HG03095 (cell line): ENCODE results near the gene ATP5MC3.

Experiments
- ATAC-seq: cut with Tn5 transposase; IDR thresholded peaks from one replicate; pipeline ENCODE4 v1.9.1; 2021; ENCODE audit warnings: moderate library complexity; ENCODE audit not compliant: unreplicated experiment

ATP5MC3 gene

GRCh38 chr2:175168564-175168945 is 13.0 kb downstream of the ATP5MC3 start:
- ATAC-seq, result peak; percentile 17

- ATAC-seq, result peak; percentile 95
Measured at GRCh38 chr2:175167792-175168563, 13.5 kb downstream of the ATP5MC3 start, which contains the start of gene ATF2. ATF2 (minus strand) TSS chr2:175168203; CDS start chr2:175136443, 31,760 bp downstream.

- peak; percentile 2 for ATAC-seq
Measured at GRCh38 chr2:175167076-175167791, 14.3 kb downstream of the ATP5MC3 start.

DNA sequence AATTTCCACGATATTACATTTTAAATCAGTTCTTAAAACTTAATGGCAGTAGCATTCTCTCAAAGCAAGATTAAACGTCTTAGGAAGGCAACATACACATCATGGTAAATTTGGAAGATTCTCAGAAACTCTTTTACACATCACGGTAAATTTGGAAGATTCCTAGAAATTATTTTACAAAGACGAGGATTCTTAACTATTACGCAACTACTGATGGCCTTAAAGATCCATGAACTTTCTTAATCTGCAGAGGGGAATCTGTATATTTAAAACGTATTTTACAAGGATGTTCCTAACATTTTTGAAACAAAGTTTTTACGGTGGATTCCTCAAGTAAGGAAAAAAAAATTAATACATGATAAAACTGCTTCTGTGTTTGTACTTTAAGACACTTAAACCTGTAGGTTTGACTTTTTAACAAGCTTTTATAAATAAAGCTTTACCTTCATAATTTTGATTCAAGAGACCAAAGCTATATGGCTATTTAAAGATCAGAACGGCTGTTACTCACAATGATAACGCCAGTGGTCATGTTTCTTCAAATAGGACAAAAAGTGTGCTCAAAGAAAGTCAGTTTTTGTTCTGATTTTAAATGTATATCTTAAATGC is 15.2 kb downstream of the ATP5MC3 start:
- ATAC-seq, result no peak

- ATAC-seq, result no peak
Measured at GRCh38 chr2:175164235-175164634, 17.3 kb downstream of the ATP5MC3 start.

- ATAC-seq, result no peak
Measured at GRCh38 chr2:175158894-175159293, 22.6 kb downstream of the ATP5MC3 start.

- ATAC-seq, result no peak
Measured at GRCh38 chr2:175156534-175156933, 25.0 kb downstream of the ATP5MC3 start.

DNA sequence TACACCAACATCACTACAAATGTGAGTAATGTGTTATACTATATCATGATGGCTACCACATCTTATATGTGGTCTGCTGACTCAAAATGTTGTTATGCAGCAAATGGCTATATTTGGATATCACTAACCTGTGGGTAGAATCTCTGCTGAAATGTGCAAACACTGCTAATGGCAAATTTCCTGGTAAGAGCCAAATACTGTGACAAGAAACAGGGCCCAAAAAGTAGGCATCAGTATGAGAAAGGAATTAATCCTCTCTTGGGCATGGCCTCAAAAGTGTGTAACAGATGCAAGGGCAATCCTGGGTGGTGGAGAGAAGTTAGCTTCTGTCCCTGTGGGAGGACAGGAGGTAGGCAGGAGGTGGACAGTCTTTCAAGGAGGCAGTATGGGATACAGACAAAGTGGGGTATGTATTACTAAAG is 26.8 kb downstream of the ATP5MC3 start:
- no peak for ATAC-seq

DNA sequence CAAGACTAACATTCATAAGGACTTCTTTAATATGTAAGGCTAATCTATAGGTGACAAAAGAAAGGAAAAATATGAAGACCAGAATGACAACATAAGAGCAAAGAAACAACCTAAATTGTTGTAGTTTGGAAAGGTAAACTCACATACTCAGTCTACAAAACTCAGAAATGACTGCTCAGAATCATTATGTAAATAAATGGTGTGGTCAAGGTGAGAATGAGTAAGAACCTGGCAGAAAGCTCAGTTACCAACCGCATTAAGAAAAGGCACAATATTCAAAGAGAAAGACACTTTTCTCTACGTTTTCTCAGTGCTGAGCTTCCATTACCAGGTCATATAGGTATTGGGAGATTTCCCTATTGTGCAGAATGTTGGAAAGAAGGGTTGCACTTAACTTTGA is 29.3 kb downstream of the ATP5MC3 start:
- ATAC-seq, result peak; percentile 78

DNA sequence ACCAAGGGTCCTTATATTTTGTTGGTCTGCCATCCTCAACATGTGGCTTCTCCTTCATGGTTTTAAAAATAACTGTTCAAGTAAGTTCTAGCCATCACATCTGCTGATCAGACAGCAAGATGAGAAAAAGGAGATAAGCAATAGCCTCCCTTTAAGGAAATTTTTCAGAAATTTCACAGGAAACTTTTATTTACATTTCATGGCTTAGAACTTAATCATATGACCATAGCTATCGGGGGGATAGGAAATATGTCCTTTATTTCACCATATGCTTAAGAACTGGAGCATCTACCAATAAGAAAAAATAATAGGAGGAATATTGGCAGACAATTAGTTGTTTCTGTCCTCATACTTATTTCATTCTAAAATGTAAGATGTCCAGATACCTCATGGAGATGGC is 29.7 kb downstream of the ATP5MC3 start:
- no peak for ATAC-seq

DNA sequence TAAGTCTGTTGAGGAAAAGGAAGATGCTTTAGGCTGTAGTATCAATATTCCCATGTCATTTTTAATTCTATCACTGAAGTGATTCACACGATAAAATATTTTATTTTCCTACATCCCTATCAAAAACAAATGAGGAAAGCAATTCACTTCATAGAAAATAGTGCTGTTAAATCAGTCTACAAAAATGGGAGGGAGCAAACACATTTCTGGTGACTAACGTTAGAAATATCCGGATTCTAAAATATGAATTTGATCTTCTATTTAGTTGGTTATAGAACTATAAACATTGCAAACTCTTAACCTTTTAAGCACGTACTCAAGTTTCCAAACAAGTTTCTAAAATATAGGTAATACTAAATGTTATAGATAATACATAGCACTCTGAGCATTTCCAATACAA is 34.3 kb downstream of the ATP5MC3 start:
- ATAC-seq, result no peak

DNA sequence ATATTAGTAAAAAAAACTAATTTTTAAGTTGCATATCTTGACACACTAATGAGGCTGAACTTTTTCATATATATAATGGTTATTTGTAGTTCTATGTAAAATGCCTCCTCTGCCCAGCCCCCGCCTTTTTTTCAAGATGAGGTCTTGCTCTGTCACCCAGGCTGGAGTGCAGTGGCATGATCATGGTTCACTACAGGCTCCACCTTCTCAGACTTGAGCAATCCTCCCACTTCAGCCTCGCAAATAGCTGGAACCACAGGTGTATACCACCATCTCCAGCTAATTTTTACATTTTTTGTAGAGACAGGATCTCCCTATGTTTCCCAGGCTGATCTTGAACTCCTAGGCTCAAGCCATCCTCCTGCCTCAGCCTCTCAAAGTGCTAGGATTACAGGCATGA is 37.8 kb downstream of the ATP5MC3 start:
- no peak for ATAC-seq

GRCh38 chr2:175143191-175143590 is 38.3 kb downstream of the ATP5MC3 start:
- no peak for ATAC-seq

- ATAC-seq, result no peak
Measured at GRCh38 chr2:175140332-175140731, 41.2 kb downstream of the ATP5MC3 start.

DNA sequence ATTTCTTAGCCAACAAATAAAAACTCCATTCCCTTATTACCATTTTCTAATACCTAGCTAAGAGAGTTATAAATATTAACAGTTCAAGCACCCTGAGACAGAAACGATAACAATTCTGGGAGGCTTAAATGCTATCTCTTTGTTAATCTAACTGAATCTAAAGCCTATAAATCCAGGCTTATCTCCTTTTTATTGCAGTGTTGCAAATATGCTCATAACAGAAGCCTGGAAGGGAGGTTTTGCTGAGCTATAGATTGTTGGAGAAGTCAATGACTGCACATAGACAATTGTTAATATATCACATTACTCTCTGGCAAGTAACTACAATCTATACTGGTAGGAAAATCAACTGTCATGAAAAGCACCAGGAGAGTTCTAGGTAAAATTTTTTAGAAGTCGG is 43.7 kb downstream of the ATP5MC3 start:
- no peak for ATAC-seq

DNA sequence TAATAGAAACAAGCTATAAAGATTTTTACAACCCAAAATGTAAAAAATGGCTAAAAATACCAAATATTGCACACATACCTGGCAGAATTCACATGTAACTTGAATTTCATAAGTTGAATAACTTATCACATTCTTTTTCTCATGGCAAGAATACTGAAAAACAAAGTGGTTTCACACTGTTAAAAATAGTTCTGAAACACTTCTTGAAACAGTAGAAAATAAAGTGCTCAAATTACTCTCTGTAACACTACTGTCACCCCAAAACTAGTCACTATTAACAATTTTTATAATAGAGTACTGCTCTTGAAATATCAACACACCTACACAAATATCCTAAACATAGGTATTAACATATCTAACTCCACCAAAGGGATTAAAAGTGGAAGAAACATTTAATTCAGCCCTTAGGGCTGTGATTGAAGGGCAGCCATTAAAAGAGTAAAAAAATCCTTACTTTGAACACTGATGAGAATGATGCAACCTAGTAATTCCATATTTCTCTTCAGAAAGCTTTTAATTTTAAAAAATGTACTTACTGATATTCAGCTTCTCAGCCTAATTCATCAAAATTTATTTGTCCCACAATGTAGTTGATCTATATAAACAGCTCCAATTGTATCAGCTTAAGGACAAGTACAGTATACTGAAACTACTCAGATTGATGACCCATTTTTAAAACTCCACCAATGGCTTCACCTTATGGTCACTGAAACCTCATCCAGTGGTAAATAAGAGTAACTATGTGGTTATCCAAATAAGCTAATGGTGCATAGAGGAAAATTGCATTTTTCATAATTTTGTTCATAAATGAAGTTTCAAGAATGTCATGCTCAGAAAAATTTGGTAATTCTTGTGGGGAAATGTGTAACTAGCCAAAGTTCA is 44.9 kb downstream of the ATP5MC3 start:
- ATAC-seq, result no peak

- ATAC-seq, result no peak
Measured at GRCh38 chr2:175135862-175136261, 45.6 kb downstream of the ATP5MC3 start.

DNA sequence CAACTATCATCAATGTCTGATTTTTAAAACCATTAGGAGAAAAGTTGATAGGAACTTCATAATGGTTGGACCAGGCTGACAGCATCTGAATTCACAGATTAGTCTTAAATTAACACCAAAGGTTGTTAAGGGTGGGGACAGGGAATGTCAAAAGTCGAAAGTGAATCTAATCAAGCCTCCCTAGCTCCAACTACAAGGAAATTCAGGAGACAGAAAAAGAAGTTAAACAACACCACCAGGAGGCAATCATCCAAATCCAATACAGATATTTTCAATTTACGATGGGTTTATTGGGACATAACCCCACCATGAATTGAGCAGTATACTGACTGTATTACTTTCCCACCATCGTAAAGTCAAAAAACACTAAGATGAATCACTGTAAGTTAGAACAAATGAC is 46.3 kb downstream of the ATP5MC3 start:
- no peak for ATAC-seq

DNA sequence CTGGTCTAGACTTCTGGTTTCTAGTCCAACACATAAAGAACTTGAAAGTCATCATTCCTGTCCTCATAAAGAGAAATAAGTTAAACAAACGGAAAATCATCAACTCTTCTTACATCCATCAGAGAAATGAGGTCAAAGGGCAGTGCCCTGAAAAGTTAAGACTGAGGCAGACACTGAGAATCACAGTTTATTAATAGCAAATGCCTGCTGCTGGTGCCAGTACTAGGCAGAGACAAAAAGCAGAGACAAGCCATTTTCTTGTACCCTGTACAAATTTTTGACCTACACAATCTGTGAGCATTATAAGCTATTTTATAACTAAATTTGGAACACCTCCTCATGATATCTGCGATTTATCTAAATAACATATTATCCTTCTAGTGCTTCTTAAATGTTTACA is 50.3 kb downstream of the ATP5MC3 start:
- ATAC-seq, result no peak

DNA sequence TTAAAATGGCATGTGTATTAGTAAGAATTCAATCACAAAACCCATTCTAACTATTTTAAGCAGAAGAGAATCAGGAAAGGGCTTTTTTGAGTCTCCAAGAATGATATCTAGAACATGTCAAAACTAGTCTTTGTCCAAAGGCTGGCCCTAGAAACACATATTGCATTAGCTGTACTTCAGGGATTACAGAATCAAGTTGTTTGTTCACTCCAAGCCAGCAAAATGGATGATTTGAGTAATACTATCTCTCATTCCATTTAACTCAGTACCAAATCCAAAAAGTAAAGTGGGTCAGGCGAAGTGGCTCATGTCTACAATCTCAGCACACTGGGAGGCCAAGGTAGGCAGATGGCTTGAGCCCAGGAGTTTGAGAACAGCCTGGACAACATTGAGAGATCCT is 54.8 kb downstream of the ATP5MC3 start:
- no peak for ATAC-seq
